ENCODE results near the gene TMEM167A.

- TF ChIP-seq CTCF (IDR thresholded peaks at IDR 0.05 in 2 of 3, conservative IDR thresholded peaks at IDR 0.05 in 1 of 3; ENCODE audit: borderline replicate concordance in 1 of 3, insufficient read depth in 1 of 3, low read depth in 2 of 3, low read length in 2 of 3) (no peak), ZNF274 (IDR thresholded peaks at IDR 0.05; ENCODE audit: low read depth, low read length) (no peak), POLR2AphosphoS5 (IDR thresholded peaks at IDR 0.05; ENCODE audit: low read depth, low read length) (no peak), SIN3A (IDR thresholded peaks at IDR 0.05; ENCODE audit: low read depth) (no peak), ATF3 (IDR thresholded peaks at IDR 0.05) (no peak)
Observed at GRCh38 chr5:83084336-83084735, 7.1 kb upstream of the TMEM167A start.
